HFF-Myc (cell line): ENCODE measurements around the gene SLC12A9.

Experiments used
- DNase-seq: peaks from one replicate; pipeline ENCODE4 v3.0.0-alpha.2; 2011; ENCODE audit warnings: low read depth; ENCODE audit errors: extremely low read depth
- H3K4me3 ChIP-seq: replicated peaks from 2 replicates; pipeline ENCODE4 v1.5.1; 2011; ENCODE audit warnings: low read depth, mild to moderate bottlenecking, control low read depth, low read length
- TF ChIP-seq, protein P1 (sequence below): IDR thresholded peaks from 2 replicates; pipeline ENCODE4 v1.5.1; 2012; ENCODE audit warnings: mild to moderate bottlenecking, low read depth, low read length, control low read depth; ENCODE audit errors: missing control alignments

The SLC12A9 gene

GRCh38 chr7:100882785-100883526 is 30.4 kb downstream of the SLC12A9 start:
- DNase-seq, result no peak
- TF ChIP-seq, protein P1, sequence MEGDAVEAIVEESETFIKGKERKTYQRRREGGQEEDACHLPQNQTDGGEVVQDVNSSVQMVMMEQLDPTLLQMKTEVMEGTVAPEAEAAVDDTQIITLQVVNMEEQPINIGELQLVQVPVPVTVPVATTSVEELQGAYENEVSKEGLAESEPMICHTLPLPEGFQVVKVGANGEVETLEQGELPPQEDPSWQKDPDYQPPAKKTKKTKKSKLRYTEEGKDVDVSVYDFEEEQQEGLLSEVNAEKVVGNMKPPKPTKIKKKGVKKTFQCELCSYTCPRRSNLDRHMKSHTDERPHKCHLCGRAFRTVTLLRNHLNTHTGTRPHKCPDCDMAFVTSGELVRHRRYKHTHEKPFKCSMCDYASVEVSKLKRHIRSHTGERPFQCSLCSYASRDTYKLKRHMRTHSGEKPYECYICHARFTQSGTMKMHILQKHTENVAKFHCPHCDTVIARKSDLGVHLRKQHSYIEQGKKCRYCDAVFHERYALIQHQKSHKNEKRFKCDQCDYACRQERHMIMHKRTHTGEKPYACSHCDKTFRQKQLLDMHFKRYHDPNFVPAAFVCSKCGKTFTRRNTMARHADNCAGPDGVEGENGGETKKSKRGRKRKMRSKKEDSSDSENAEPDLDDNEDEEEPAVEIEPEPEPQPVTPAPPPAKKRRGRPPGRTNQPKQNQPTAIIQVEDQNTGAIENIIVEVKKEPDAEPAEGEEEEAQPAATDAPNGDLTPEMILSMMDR, result no peak
- H3K4me3 ChIP-seq, result no peak overlapping the region

GRCh38 chr7:100884736-100885439 is 32.4 kb downstream of the SLC12A9 start:
- TF ChIP-seq, protein P1, result no peak
- H3K4me3 ChIP-seq, result no peak overlapping the region
- no peak for DNase-seq

- no peak overlapping the region for H3K4me3 ChIP-seq
- TF ChIP-seq, protein P1, result no peak
Observed at GRCh38 chr7:100885440-100886141, 33.1 kb downstream of the SLC12A9 start.

GRCh38 chr7:100886142-100886935 is 33.8 kb downstream of the SLC12A9 start:
- no peak for DNase-seq
- TF ChIP-seq, protein P1, result no peak
- H3K4me3 ChIP-seq, result no peak overlapping the region

More at GRCh38 chr7:100885440-100886141, 33.1 kb downstream of the SLC12A9 start:
- no peak for DNase-seq

DNA sequence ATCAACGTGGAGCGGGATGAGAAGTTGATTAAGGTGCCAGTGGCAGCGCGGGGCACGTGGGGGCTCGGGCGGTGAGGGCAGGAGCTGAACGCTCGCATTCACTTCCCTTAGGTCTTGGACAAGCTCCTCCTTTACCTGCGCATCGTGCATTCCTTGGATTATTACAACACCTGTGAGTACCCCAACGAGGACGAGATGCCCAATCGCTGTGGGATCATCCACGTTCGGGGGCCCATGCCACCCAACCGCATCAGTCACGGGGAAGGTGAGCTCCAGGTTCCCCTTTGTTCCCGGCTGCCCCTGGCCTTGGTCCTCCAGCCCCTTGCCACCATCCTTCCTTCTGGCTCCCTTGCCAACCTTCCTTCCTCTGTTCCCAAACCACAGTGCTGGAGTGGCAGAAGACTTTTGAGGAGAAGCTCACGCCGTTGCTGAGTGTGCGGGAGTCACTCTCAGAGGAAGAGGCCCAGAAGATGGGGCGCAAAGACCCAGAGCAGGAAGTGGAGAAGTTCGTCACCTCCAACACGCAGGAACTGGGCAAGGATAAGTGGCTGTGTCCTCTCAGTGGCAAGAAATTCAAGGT is 34.5 kb downstream of the SLC12A9 start:
- no peak for DNase-seq
- TF ChIP-seq, protein P1, result no peak
- no peak overlapping the region for H3K4me3 ChIP-seq

- peak overlapping the region; percentile 77 for H3K4me3 ChIP-seq
- TF ChIP-seq, protein P1, result no peak
- DNase-seq, result no peak
Observed at GRCh38 chr7:100887516-100888290, 35.2 kb downstream of the SLC12A9 start.
